Measurements from ENCODE around the gene ZNF763.

The ZNF763 gene

GRCh38 chr19:11982526-11982925 is 17.7 kb downstream of the ZNF763 start:
- TF ChIP-seq GABPA (IDR thresholded peaks at IDR 0.05; ENCODE audit: low read depth): no peak
- TF ChIP-seq SPI1 (IDR thresholded peaks at IDR 0.05; ENCODE audit: borderline replicate concordance, low read depth): no peak
- TF ChIP-seq POLR2AphosphoS5 (IDR thresholded peaks at IDR 0.05; ENCODE audit: low read depth): no peak
- no peak for TF ChIP-seq CTCF (IDR thresholded peaks at IDR 0.05; ENCODE audit: insufficient read depth, low read length)
- no peak for TF ChIP-seq REST (IDR thresholded peaks at IDR 0.05; ENCODE audit: insufficient replicate concordance, low read depth)
- Histone ChIP-seq H3K4me3 (replicated peaks; ENCODE audit: insufficient read depth, low read length) (no peak overlapping the region), H3K27me3 (ENCODE audit: insufficient read depth, poor library complexity, severe bottlenecking) (no peaks in the 10 kb centered on the region), H3K27ac (replicated peaks) (no peak overlapping the region)
- no peak for DNase-seq (ENCODE audit: low read depth in 1 of 2, low spot score in 1 of 2)

GRCh38 chr19:11984986-11985385 is 20.1 kb downstream of the ZNF763 start:
- no peak overlapping the region for H3K27ac ChIP-seq (replicated peaks)
- DNase-seq (ENCODE audit: low read depth in 1 of 2, low spot score in 1 of 2): no peak
- no peak overlapping the region for H3K4me3 ChIP-seq (replicated peaks; ENCODE audit: insufficient read depth, low read length)
- TF ChIP-seq CTCF (IDR thresholded peaks at IDR 0.05; ENCODE audit: insufficient read depth, low read length): no peak
- TF ChIP-seq SPI1 (IDR thresholded peaks at IDR 0.05; ENCODE audit: borderline replicate concordance, low read depth): no peak
- TF ChIP-seq GABPA (IDR thresholded peaks at IDR 0.05; ENCODE audit: low read depth): no peak
- no peak for TF ChIP-seq REST (IDR thresholded peaks at IDR 0.05; ENCODE audit: insufficient replicate concordance, low read depth)
- TF ChIP-seq POLR2AphosphoS5 (IDR thresholded peaks at IDR 0.05; ENCODE audit: low read depth): no peak
- H3K27me3 ChIP-seq (ENCODE audit: insufficient read depth, poor library complexity, severe bottlenecking): no peaks in the 10 kb centered on the region

GRCh38 chr19:11986754-11987153 is 21.9 kb downstream of the ZNF763 start:
- TF ChIP-seq SPI1 (IDR thresholded peaks at IDR 0.05; ENCODE audit: borderline replicate concordance, low read depth): no peak
- no peak for TF ChIP-seq POLR2AphosphoS5 (IDR thresholded peaks at IDR 0.05; ENCODE audit: low read depth)
- TF ChIP-seq CTCF (IDR thresholded peaks at IDR 0.05; ENCODE audit: insufficient read depth, low read length): no peak
- TF ChIP-seq GABPA (IDR thresholded peaks at IDR 0.05; ENCODE audit: low read depth): no peak
- TF ChIP-seq REST (IDR thresholded peaks at IDR 0.05; ENCODE audit: insufficient replicate concordance, low read depth): no peak
- no peak for DNase-seq (ENCODE audit: low read depth in 1 of 2, low spot score in 1 of 2)
- H3K4me3 ChIP-seq (replicated peaks; ENCODE audit: insufficient read depth, low read length): no peak overlapping the region
- no peaks in the 10 kb centered on the region for H3K27me3 ChIP-seq (ENCODE audit: insufficient read depth, poor library complexity, severe bottlenecking)
- no peak overlapping the region for H3K27ac ChIP-seq (replicated peaks)
